Heart left ventricle (tissue), 13 donors: ENCODE results near the gene IMMP2L.

ENCODE experiments used
- CTCF ChIP-seq, 12 donors: fragments of 200-600 bp; sonication (generic) in 4 of 12; IDR thresholded peaks; one replicate each; pipeline versions ENCODE4 v1.5.0 to v1.8.0; 2018 to 2022; ENCODE audit warnings: antibody characterized with exemption in 12 of 12, mild to moderate bottlenecking in 5 of 12
- POLR2A ChIP-seq, 2 donors: fragments of 450-650 bp; IDR thresholded peaks; one replicate each; pipeline ENCODE4 v1.6.1; 2017; ENCODE audit warnings: antibody characterized with exemption in 2 of 2, mild to moderate bottlenecking in 2 of 2, moderate library complexity in 2 of 2
- donor health status: ischemic (EF 13 %, LVEDD 7.1; RV severe dilation, severe dysfunction).
- donor health status: DM: no; HTN: yes; CAD: no.
- donor health status: DM: no; HTN: no; CAD: no.
- donor health status: ischemic (EF 25% LVEDD 6.9; RV normal size, moderate dysfunction).
- donor health status: ischemic (EF 25% LVEDD 5.7; RV mildly dilated, moderate dysfunction).
- donor health status: ischemic (EF 35%, LVEDD 5.7; RV mildly dilated, moderate dysfunction).
- donor health status: nonischemic (EF 11% LVEDD 7.7; RV severe dilation, severe dysfunction).
- donor health status: DM: yes; HTN: yes; CAD: no.
- donor health status: PGD.
- donor health status: ischemic (EF 29% LVEDD 5.4; RV normal size, mild dysfunction).
- donor health status: nonischemic (EF 23%, LVEDD 6.1; RV moderate dilation, normal function).

GRCh38 chr7:110870926-110871325, 691.4 kb downstream of the IMMP2L start:
- no peak for TF ChIP-seq CTCF (IDR thresholded peaks at IDR 0.05)
- TF ChIP-seq POLR2A (IDR thresholded peaks at IDR 0.05), result no peak
